Measurements from ENCODE around the gene ADAMTS7. TPM values are rescaled to one million over a fixed set of nuclear protein-coding genes. Genes with fewer than 3 reads are reported as not detected.

ADAMTS7 gene
- total and polyA plus RNA-seq, 2 donors (not counting 3 experiments of a cell fraction or from before 2014, with no cell fraction given): 49.6 to 64.7 TPM

DNA sequence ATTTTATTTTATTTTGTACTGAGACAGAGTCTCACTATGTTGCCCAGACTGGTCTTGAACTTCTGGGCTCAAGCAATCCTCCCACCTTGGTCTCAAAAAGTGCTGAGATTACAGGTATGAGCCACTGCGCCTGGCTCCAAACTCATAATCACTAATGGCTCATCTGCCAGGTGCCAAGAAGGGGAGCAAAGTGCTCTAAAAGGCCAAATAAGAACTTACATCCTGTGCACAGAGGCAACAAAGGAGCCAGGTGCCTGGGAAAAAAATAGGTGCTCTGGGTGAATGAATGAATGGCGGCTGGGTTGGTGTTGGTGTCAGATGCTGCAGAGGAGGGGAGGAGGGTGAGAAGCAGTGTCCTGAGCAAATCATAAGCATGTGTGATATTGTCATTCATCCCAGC lies 25.9 kb upstream of the ADAMTS7 start:
- no peak for TF ChIP-seq EZH2 (IDR thresholded peaks at IDR 0.05; ENCODE audit: borderline replicate concordance, low read depth, low read length, severe bottlenecking)
- no peak for TF ChIP-seq POLR2AphosphoS5 (IDR thresholded peaks at IDR 0.05; ENCODE audit: insufficient read depth, low read depth, low read length)
- no peak for TF ChIP-seq GATA2 (IDR thresholded peaks at IDR 0.05; ENCODE audit: insufficient read depth, insufficient read length, low read depth, low read length)
- TF ChIP-seq, protein P1, sequence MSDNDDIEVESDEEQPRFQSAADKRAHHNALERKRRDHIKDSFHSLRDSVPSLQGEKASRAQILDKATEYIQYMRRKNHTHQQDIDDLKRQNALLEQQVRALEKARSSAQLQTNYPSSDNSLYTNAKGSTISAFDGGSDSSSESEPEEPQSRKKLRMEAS (IDR thresholded peaks at IDR 0.05; ENCODE audit: insufficient read depth, insufficient read length): no peak
- FAIRE-seq (no peak), DNase-seq (ENCODE audit: low read depth, low spot score) (no peak)
- Histone ChIP-seq H3K9me3 (replicated peaks; ENCODE audit: control insufficient read depth, insufficient read depth, low read length) (no peaks in the 10 kb centered on the region), H3K9ac (replicated peaks; ENCODE audit: extremely low read depth, insufficient read depth, low read length) (no peak overlapping the region), H3K4me2 (ENCODE audit: insufficient read depth, low read length) (no peak overlapping the region), H3K9me1 (replicated peaks; ENCODE audit: control insufficient read depth, extremely low read depth, insufficient read depth, low read length) (no peaks in the 10 kb centered on the region), H2AFZ (ENCODE audit: low read depth, low read length) (no peak overlapping the region), H3K36me3 (ENCODE audit: control insufficient read depth in 2 of 2, extremely low read depth in 1 of 2, insufficient read depth in 2 of 2, low read length in 2 of 2) (no peaks in the 10 kb centered on the region), H3K4me1 (ENCODE audit: control insufficient read depth, extremely low read depth, insufficient read depth, low read length) (no peaks in the 10 kb centered on the region), H3K79me2 (ENCODE audit: control insufficient read depth, insufficient read depth, low read length) (no peaks in the 10 kb centered on the region), H4K20me1 (replicated peaks; ENCODE audit: control insufficient read depth, extremely low read depth, insufficient read depth, low read length) (no peaks in the 10 kb centered on the region), H3K27me3 (ENCODE audit: control insufficient read depth in 2 of 2, insufficient read depth in 2 of 2, low read length in 2 of 2) (peaks cover 7 to 8% of the 10 kb centered on the region in 2 experiments), H3K4me3 (replicated peaks in 1 of 3; ENCODE audit: insufficient read depth in 1 of 3, low read depth in 1 of 3, low read length in 3 of 3) (no peak overlapping the region), H3K27ac (ENCODE audit: insufficient read depth, low read depth, low read length) (no peak overlapping the region)
- intact Hi-C loops (cut with micrococcal nuclease): no loop called here
- dilution Hi-C loops (cut with MboI; ENCODE audit: extremely low pct_ligation_motif_present, low sequenced_read_pairs): no loop called here
- ChIA-PET CTCF (no interaction called here), POLR2A (no interaction called here)
- no TSS peak for BruUV-seq (replicated peaks)

DNA sequence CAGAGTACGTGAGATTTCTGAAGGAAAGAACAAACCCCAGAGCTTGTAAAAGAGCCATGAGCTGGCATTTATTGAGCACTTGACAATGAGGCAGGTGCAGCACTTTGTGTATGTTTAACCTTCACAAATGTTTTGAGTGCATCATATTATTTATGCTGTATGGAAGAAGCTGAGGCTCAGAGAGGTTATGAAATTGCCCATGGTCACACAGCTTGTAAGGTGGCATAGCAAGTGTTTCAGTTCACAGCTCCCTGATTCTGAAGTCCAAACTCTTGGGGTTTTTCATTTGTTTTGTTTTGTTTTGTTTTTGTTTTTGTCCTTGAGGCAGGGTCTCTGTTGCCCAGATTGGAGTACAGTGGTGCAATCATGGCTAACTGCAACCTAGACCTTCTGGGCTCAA lies 25.1 kb upstream of the ADAMTS7 start:
- H3K4me3 ChIP-seq (replicated peaks in 1 of 3; ENCODE audit: insufficient read depth in 1 of 3, low read depth in 1 of 3, low read length in 3 of 3): no peak overlapping the region
- no peaks in the 10 kb centered on the region for H3K9me1 ChIP-seq (replicated peaks; ENCODE audit: control insufficient read depth, extremely low read depth, insufficient read depth, low read length)
- TF ChIP-seq FOS (IDR thresholded peaks at IDR 0.05; ENCODE audit: borderline replicate concordance, insufficient read depth, low read length) (no peak), POLR2A (IDR thresholded peaks at IDR 0.05; ENCODE audit: low read depth, low read length) (no peak), POLR2AphosphoS5 (IDR thresholded peaks at IDR 0.05; ENCODE audit: insufficient read depth, low read depth, low read length) (no peak), EZH2 (IDR thresholded peaks at IDR 0.05; ENCODE audit: borderline replicate concordance, low read depth, low read length, severe bottlenecking) (no peak), JUN (IDR thresholded peaks at IDR 0.05; ENCODE audit: borderline replicate concordance, insufficient read depth, insufficient read length, low read depth) (no peak), MYC (IDR thresholded peaks at IDR 0.05; ENCODE audit: low read depth, low read length) (no peak), GATA2 (IDR thresholded peaks at IDR 0.05; ENCODE audit: insufficient read depth, insufficient read length, low read depth, low read length) (no peak)
- TF ChIP-seq, protein P1 (IDR thresholded peaks at IDR 0.05; ENCODE audit: insufficient read depth, insufficient read length): no peak
- TF ChIP-seq, protein P2, sequence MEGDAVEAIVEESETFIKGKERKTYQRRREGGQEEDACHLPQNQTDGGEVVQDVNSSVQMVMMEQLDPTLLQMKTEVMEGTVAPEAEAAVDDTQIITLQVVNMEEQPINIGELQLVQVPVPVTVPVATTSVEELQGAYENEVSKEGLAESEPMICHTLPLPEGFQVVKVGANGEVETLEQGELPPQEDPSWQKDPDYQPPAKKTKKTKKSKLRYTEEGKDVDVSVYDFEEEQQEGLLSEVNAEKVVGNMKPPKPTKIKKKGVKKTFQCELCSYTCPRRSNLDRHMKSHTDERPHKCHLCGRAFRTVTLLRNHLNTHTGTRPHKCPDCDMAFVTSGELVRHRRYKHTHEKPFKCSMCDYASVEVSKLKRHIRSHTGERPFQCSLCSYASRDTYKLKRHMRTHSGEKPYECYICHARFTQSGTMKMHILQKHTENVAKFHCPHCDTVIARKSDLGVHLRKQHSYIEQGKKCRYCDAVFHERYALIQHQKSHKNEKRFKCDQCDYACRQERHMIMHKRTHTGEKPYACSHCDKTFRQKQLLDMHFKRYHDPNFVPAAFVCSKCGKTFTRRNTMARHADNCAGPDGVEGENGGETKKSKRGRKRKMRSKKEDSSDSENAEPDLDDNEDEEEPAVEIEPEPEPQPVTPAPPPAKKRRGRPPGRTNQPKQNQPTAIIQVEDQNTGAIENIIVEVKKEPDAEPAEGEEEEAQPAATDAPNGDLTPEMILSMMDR (IDR thresholded peaks at IDR 0.05; ENCODE audit: extremely low read depth in 1 of 2, insufficient read depth in 1 of 2, low read depth in 1 of 2, low read length in 2 of 2): no peak
- CTCF ChIA-PET: no interaction called here
- POLR2A ChIA-PET: no interaction called here
- no peak overlapping the region for H3K27ac ChIP-seq (ENCODE audit: insufficient read depth, low read depth, low read length)
- no peak overlapping the region for H3K9ac ChIP-seq (replicated peaks; ENCODE audit: extremely low read depth, insufficient read depth, low read length)
- BruUV-seq (replicated peaks): no TSS peak
- no peaks in the 10 kb centered on the region for H4K20me1 ChIP-seq (replicated peaks; ENCODE audit: control insufficient read depth, extremely low read depth, insufficient read depth, low read length)
- peaks cover 7 to 12% of the 10 kb centered on the region in 2 experiments for H3K27me3 ChIP-seq (ENCODE audit: control insufficient read depth in 2 of 2, insufficient read depth in 2 of 2, low read length in 2 of 2)
- FAIRE-seq: no peak
- H3K4me1 ChIP-seq (ENCODE audit: control insufficient read depth, extremely low read depth, insufficient read depth, low read length): no peaks in the 10 kb centered on the region
- H3K79me2 ChIP-seq (ENCODE audit: control insufficient read depth, insufficient read depth, low read length): no peaks in the 10 kb centered on the region
- intact Hi-C loops (cut with micrococcal nuclease) (no loop called here), dilution Hi-C loops (cut with MboI; ENCODE audit: extremely low pct_ligation_motif_present, low sequenced_read_pairs) (no loop called here)
- H3K9me3 ChIP-seq (replicated peaks; ENCODE audit: control insufficient read depth, insufficient read depth, low read length): no peaks in the 10 kb centered on the region
- no peak overlapping the region for H2AFZ ChIP-seq (ENCODE audit: low read depth, low read length)
- H3K36me3 ChIP-seq (ENCODE audit: control insufficient read depth in 2 of 2, extremely low read depth in 1 of 2, insufficient read depth in 2 of 2, low read length in 2 of 2): no peaks in the 10 kb centered on the region
- H3K4me2 ChIP-seq (ENCODE audit: insufficient read depth, low read length): no peak overlapping the region
- no peak for DNase-seq (ENCODE audit: low read depth, low spot score)

All from endothelial cell of umbilical vein (primary cell).